GM12891 (cell line): ENCODE results near the gene METTL21C.

Source experiments
- POLR2A ChIP-seq: IDR thresholded peaks from 2 replicates; pipeline ENCODE4 v1.6.1; 2011; ENCODE audit warnings: low read depth, low read length, control low read depth
- POLR2AphosphoS5 ChIP-seq: IDR thresholded peaks from 2 replicates; pipeline ENCODE4 v1.6.1; 2011; ENCODE audit warnings: low read depth, low read length, control low read depth
- POU2F2 ChIP-seq: IDR thresholded peaks from 2 replicates; pipeline ENCODE4 v1.6.1; 2011; ENCODE audit warnings: low read depth, mild to moderate bottlenecking, control low read depth, low read length, moderate library complexity
- SPI1 ChIP-seq: IDR thresholded peaks from 2 replicates; pipeline ENCODE4 v1.6.1; 2011; ENCODE audit warnings: low read depth, low read length, control low read depth
- TAF1 ChIP-seq: IDR thresholded peaks from 2 replicates; pipeline ENCODE4 v1.6.1; 2011; ENCODE audit warnings: low read depth, low read length, control low read depth

DNA sequence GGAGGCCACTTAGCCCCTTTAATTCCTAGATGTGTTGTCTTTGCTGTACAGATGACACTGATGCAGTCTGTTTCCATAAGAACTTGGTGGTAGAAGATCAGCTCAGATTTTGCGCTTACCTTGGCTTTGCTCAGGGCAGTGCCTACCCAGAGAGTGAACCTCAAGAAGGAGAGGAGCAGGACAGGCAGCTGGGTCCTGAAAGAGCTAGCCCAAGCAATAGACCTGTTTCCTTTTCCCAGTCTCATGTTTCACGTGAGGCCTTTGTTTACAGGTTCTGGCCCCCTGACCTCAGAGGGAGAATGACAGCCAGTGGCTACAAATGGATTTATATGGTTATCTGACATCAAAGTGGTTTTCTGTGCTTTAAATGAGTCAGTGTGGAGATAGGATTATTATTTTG is 40.1 kb downstream of the METTL21C start:
- TF ChIP-seq POLR2A = no peak
- no peak for TF ChIP-seq TAF1
- TF ChIP-seq POLR2AphosphoS5 = no peak
- TF ChIP-seq POU2F2 = no peak
- no peak for TF ChIP-seq SPI1
